ENCODE results near the gene FHAD1.

Gene FHAD1

GRCh38 chr1:15218287-15219279 lies 28.4 kb upstream of the FHAD1 start:
- no peak for DNase-seq (ENCODE audit: low spot score)

GRCh38 chr1:15219280-15220023 lies 27.6 kb upstream of the FHAD1 start:
- no peak for DNase-seq (ENCODE audit: low spot score)

- DNase-seq (ENCODE audit: low spot score): no peak
Measured at GRCh38 chr1:15220024-15220392, 27.0 kb upstream of the FHAD1 start.

- DNase-seq (ENCODE audit: low spot score): no peak
Measured at GRCh38 chr1:15220825-15221431, 26.1 kb upstream of the FHAD1 start.

GRCh38 chr1:15222653-15223303 lies 24.2 kb upstream of the FHAD1 start:
- DNase-seq (ENCODE audit: low spot score): no peak

GRCh38 chr1:15224259-15224869 lies 22.7 kb upstream of the FHAD1 start:
- DNase-seq (ENCODE audit: low spot score): no peak

- no peak for DNase-seq (ENCODE audit: low spot score)
Measured at GRCh38 chr1:15224974-15225373, 22.0 kb upstream of the FHAD1 start.

- no peak for DNase-seq (ENCODE audit: low spot score)
Measured at GRCh38 chr1:15225461-15225860, 21.6 kb upstream of the FHAD1 start.

DNA sequence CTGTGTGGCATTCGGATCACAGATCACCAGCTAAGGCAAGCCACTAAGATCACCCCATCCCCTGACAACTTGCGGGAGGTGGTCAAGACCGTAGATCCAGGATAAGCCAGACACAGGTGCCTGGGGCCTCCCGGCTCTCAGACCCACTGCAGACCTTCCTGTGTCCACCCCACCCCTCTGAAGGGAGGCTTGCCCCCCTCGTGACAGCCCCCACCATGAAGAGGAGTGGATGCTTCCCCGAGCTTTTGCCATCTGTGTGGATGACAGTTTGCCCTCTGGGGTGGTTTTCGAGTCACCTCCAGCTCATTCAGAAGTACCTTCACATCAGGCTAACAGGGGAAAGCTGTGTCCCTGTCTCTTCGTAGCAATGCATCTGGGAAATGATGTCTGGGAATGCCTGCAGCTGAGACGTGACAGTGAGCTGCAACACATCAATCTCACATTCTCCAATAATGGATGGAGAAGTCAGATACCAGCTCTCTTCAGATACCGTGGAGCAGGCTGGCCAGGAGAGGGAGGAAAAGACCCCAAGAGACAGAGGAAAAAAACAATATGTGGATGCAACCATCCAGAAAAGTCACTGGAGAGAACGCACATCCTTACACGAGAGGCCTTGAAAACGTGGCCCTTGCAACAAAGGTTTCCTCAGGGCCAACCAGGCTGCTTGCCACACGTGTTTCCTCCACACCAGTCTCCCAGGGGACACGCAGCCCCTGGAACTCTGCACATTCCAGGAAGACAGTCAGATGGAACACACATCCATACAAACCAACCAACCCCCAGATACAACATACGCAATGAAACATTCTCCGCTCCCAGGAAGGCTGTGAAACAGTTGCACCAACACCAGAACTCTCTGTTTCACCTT lies 20.4 kb upstream of the FHAD1 start:
- DNase-seq (ENCODE audit: low spot score): no peak

DNA sequence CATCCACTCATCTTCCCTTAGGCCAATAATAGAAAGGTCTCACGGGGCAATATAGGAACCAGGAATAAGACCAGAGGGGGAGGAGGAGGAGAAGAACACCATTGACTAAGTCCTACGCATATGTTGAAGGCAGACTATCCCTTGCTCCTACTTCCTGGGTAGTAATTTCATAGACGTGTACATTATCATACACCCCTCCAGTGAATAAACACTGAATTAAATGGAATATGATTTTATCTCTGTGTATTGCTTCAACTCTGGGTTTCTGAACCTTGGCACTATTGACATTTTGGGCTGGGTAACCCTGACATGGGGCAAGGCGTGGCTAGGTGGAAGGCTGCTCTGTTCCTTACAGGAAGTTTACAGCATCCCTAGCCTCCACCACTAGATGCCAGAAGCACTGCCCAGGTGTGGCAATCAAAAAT lies 17.3 kb upstream of the FHAD1 start:
- no peak for DNase-seq (ENCODE audit: low spot score)

DNA sequence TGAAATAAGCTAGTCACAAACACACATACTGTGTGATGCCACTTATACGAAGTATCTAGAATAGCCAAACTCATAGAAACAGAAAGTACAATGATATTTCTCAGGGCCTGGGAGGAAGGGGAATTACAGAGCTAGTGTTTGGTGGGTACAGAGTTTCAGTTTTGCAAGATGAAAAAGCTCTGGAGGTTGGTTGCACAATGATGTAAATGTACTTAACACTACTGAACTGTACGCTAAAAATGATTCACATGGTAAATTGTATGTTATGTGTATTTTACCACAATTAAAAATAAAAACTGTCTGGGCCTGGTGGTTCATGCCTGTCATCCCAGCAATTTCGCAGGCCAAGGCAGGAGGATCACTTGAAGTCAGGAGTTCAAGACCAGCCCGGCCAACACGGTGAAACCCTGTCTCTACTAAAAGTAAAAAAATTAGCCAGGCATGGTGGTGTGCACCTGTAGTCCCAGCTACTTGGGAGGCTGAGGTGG lies 15.3 kb upstream of the FHAD1 start:
- no peak for DNase-seq (ENCODE audit: low spot score)

DNA sequence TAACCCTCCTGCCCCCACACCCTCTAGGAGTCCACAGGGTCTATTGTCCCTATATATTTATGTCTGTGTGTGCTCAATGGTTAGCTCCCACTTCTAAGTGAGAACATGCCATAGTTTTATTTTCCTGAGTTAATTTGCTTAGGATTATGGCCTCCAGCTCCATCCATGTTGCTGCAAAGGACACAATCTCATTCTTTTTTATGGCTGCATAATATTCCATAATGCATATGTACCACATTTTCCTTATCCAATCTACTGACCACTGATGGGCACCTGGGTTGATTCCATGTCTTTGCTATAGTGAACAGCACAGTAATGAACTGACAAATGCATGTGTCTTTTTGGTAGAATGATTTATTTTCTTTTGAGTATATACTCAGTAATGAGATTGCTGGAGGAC lies 13.3 kb upstream of the FHAD1 start:
- DNase-seq (ENCODE audit: low spot score): no peak

DNA sequence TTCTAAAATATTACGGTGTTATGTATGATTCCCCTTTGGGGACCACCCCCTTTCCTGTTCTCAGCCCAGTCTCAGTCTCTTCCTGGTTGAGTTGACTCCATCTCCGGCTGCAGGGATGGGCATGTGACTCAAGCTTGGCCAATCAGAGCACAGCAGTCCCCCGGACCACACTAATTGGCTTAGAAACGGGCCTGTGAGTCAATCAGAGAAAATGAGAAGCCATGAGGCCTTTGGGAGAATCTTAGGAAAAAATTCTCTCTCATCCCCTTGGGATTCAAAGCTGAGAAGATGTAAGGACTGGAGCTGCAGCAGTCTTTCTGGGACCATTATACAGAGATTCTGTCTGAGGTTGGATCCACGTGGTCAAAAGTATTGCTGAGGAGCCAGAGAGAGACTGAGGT lies 10.7 kb upstream of the FHAD1 start:
- peak; percentile 90 for DNase-seq (ENCODE audit: low spot score)

DNA sequence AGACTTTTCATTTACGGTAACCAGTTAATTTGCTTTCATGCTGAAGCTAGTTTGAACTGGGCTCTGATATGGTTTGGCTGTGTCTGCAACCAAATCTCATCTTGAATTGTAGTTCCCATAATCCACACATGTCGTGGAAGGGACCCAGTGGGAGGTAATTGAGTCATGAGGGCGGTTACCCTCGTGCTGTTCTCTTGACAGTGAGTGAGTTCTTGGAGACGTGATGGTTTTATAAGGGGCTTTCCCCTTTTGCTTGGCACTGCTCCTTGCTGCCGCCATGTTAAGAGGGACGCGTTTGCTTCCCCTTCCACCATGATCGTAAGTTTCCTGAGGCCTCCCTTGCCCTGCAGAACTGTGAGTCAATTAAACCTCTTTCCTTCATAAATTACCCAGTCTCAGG lies 10.3 kb upstream of the FHAD1 start:
- DNase-seq (ENCODE audit: low spot score): peak; percentile 29

- no peak for DNase-seq (ENCODE audit: low spot score)
Measured at GRCh38 chr1:15238789-15239188, 8.2 kb upstream of the FHAD1 start.

DNA sequence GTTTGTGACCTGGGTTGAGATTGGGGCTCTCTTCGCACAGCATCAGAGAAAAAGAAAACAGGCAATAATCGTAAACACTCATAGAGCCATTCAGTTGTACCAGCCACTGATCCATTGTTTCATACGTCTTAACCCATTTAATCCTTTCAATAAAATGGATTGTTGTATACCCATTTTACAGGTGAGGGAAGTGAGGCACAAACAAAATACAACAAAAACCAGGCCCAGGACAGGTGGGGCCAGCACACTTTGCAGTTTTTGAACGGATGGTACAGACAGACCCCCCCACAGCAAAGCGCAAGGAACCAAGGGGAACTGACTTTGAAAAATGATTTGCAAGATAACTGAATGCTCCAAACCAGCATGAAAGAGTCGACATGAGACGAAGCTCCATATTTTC lies 4.3 kb upstream of the FHAD1 start:
- DNase-seq (ENCODE audit: low spot score): no peak

DNA sequence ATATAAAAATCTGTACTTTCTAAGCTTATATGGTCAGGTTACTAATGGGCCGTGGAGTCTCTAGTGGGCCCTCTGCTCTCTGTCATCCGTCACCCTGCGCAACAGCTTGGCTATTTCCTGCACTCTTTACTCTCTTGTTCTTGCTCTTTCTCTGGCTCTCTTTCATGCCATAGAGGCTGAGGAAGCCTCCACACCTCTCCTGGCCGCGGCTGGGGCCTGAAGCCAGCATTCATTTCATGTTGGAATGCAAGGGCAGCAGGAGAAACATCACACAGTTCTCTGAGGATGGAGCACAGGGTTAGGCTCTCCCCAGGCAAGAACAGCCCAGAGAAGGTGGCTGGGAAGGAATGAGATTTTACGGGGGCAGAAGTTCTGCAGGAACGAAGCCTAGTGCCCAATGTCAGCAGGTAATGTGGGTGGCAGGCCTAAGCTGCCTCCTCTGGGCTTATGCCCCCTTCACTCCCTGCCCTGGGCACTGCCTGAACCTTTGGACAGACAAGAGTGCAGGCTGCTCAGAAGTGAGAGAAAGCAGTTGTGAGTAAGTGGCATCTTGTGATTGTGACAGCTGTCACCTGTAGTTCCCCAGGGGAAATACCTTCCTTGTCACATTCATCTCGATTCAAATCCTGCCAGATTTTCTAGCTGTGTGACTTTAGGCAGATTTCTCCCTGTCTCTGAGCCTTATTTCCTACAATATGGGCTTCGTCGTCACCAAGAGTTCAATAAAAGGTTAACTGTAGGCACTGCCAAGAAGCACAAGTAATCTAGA lies 3.6 kb upstream of the FHAD1 start:
- DNase-seq (ENCODE audit: low spot score): no peak

DNA sequence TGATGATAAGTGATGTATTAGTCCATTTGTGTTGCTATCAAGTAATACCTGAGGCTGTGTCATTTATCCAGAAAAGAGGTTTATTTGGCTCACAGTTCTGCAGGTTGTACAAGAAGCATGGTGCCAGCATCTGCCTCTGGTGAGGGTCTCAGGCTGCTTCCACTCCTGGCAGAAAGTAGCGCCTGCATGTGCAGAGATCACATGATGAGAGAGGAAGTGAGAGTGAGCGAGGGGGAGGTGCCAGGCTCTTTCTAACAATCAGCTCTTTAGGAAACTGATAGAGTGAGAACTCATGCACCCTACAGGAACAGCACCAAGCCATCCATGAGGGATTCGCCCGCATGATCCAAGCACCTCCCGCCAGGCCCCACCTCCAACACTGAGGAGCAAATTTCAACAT lies 2.2 kb upstream of the FHAD1 start:
- no peak for DNase-seq (ENCODE audit: low spot score)

- no peak for DNase-seq (ENCODE audit: low spot score)
Measured at GRCh38 chr1:15245593-15246360, 1.2 kb upstream of the FHAD1 start.

Data from cerebellar cortex (tissue), 1 donor.